Testis (tissue), 2 donors: Measurements from ENCODE around the gene CSTF2.

Experiments
- CTCF ChIP-seq, 3 experiments: fragments of 450-650 bp in 2 of 3; fragments of 200-600 bp in 1 of 3; sonication (generic) in 1 of 3; IDR thresholded peaks; one replicate each; pipeline ENCODE4 v1.5.1; 2016 to 2019; ENCODE audit warnings: antibody characterized with exemption in 3 of 3, mild to moderate bottlenecking in 2 of 3, moderate library complexity in 1 of 3
- POLR2A ChIP-seq: fragments of 450-650 bp; IDR thresholded peaks from one replicate; pipeline ENCODE4 v1.6.1; 2017; ENCODE audit warnings: antibody characterized with exemption, mild to moderate bottlenecking, moderate library complexity

GRCh38 chrX:100830143-100830542 lies 10.0 kb downstream of the CSTF2 start:
- no peak for TF ChIP-seq POLR2A
- TF ChIP-seq CTCF (IDR thresholded peaks at IDR 0.05): no peak
